Activated CD4-positive, alpha-beta memory T cell treated with anti-CD3 and anti-CD28 coated beads for 36 hours (primary cell): ENCODE measurements around the gene NPLOC4. TPM values are rescaled to one million over a fixed set of nuclear protein-coding genes. Genes with fewer than 3 reads are reported as not detected.

ENCODE experiments used
- CTCF ChIA-PET: fragments of 350-600 bp; sonication (Branson Sonifier 250); formaldehyde crosslinking; loops from one replicate; lab custom pipeline; 2021; ENCODE audit warnings: antibody characterized with exemption, inconsistent platforms; lab: Charles Lee
- POLR2A ChIA-PET: fragments of 350-600 bp; sonication (Branson Sonifier 250); formaldehyde crosslinking; loops from one replicate; lab custom pipeline; 2021; ENCODE audit warnings: antibody characterized with exemption; lab: Charles Lee
- DNase-seq: peaks from one replicate; pipeline ENCODE4 v3.0.0-alpha.2; 2020
- H3K27ac Mint-ChIP-seq: one replicate; pipeline ENCODE4 v1.8.0; 2021; ENCODE audit warnings: mixed read lengths
- H3K27me3 Mint-ChIP-seq: one replicate; pipeline ENCODE4 v1.8.0; 2021; ENCODE audit warnings: mixed read lengths
- H3K36me3 Mint-ChIP-seq: one replicate; pipeline ENCODE4 v1.8.0; 2021; ENCODE audit warnings: mixed read lengths
- H3K4me1 Mint-ChIP-seq: one replicate; pipeline ENCODE4 v1.8.0; 2021; ENCODE audit warnings: low read depth, mixed read lengths
- H3K4me3 Mint-ChIP-seq: one replicate; pipeline ENCODE4 v1.8.0; 2021; ENCODE audit warnings: mild to moderate bottlenecking, mixed read lengths
- H3K9me3 Mint-ChIP-seq: one replicate; pipeline ENCODE4 v1.8.0; 2021; ENCODE audit warnings: mixed read lengths
- intact Hi-C: fragments of 100-400 bp; cut with micrococcal nuclease; formaldehyde crosslinking; loops from one replicate; pipeline ENCODE4 v1.15.1; 2023
- total RNA-seq, 2 experiments: library from RNA; stranded (reverse); gene quantifications; one replicate each; pipeline ENCODE4 v1.2.3, GENCODE V29; 2021

NPLOC4 gene
- total RNA-seq, 2 experiments from 2014 or later, result 78.4 to 93.2 TPM

- H3K27ac Mint-ChIP-seq, result no peak overlapping the region
- ChIA-PET POLR2A (no interaction called here), CTCF (no interaction called here)
- H3K4me3 Mint-ChIP-seq, result no peak overlapping the region
- no peak for DNase-seq
- H3K27me3 Mint-ChIP-seq, result peaks cover 8% of the 10 kb centered on the region
- H3K36me3 Mint-ChIP-seq, result no peaks in the 10 kb centered on the region
- H3K4me1 Mint-ChIP-seq, result no peaks in the 10 kb centered on the region
- H3K9me3 Mint-ChIP-seq, result no peaks in the 10 kb centered on the region
- intact Hi-C loops, result no loop called here
Observed at GRCh38 chr17:81524039-81524864, 112.7 kb downstream of the NPLOC4 start.

- H3K4me3 Mint-ChIP-seq, result no peak overlapping the region
- CTCF ChIA-PET, result no interaction called here
- H3K9me3 Mint-ChIP-seq, result no peaks in the 10 kb centered on the region
- no peaks in the 10 kb centered on the region for H3K36me3 Mint-ChIP-seq
- POLR2A ChIA-PET, result no interaction called here
- no peak overlapping the region for H3K27ac Mint-ChIP-seq
- peaks cover 8% of the 10 kb centered on the region for H3K27me3 Mint-ChIP-seq
- no peaks in the 10 kb centered on the region for H3K4me1 Mint-ChIP-seq
- DNase-seq, result no peak
- intact Hi-C loops, result no loop called here
Observed at GRCh38 chr17:81523402-81524038, 113.4 kb downstream of the NPLOC4 start.

GRCh38 chr17:81522491-81523401 is 114.2 kb downstream of the NPLOC4 start:
- ChIA-PET CTCF (interaction anchor here (0.6 kb wide), 1 partner anchor 38 kb away, joined by 5 read pairs; no protein-coding TSS in a partner anchor), POLR2A (no interaction called here)
- Mint-ChIP-seq H3K4me1 (peaks cover 3% of the 10 kb centered on the region), H3K36me3 (no peaks in the 10 kb centered on the region), H3K9me3 (no peaks in the 10 kb centered on the region), H3K4me3 (no peak overlapping the region), H3K27ac (no peak overlapping the region), H3K27me3 (peaks cover 8% of the 10 kb centered on the region)
- intact Hi-C loops, result no loop called here
- no peak for DNase-seq

- Mint-ChIP-seq H3K36me3 (no peaks in the 10 kb centered on the region), H3K4me3 (peak overlapping the region; percentile 4), H3K4me1 (peaks cover 16% of the 10 kb centered on the region), H3K9me3 (no peaks in the 10 kb centered on the region), H3K27me3 (peaks cover 2% of the 10 kb centered on the region), H3K27ac (no peak overlapping the region)
- CTCF ChIA-PET, result interaction anchor here (1.8 kb wide), 1 partner anchor 11 kb away, joined by 7 read pairs; no protein-coding TSS in a partner anchor
- DNase-seq, result no peak
- POLR2A ChIA-PET, result no interaction called here
- intact Hi-C loops, result no loop called here
Observed at GRCh38 chr17:81520021-81520901, 116.7 kb downstream of the NPLOC4 start.

GRCh38 chr17:81519284-81520020 is 117.5 kb downstream of the NPLOC4 start:
- Mint-ChIP-seq H3K9me3 (no peaks in the 10 kb centered on the region), H3K4me1 (peaks cover 17% of the 10 kb centered on the region), H3K27ac (no peak overlapping the region), H3K27me3 (no peaks in the 10 kb centered on the region), H3K4me3 (peak overlapping the region; percentile 48), H3K36me3 (no peaks in the 10 kb centered on the region)
- intact Hi-C loops, result no loop called here
- POLR2A ChIA-PET, result interaction anchor here (1.2 kb wide), 1 partner anchor 33 kb away, joined by 4 read pairs; the partner anchor contains the start of gene FAAP100
- CTCF ChIA-PET, result interaction anchor here (0.6 to 2.2 kb wide), 7 partner anchors 11 to 1692 kb away, joined by 3 to 9 read pairs (median 4); no protein-coding TSS in a partner anchor
- DNase-seq, result peak; percentile 79

- H3K9me3 Mint-ChIP-seq, result no peaks in the 10 kb centered on the region
- POLR2A ChIA-PET, result interaction anchor here (1.2 kb wide), 1 partner anchor 34 kb away, joined by 4 read pairs; the partner anchor contains the start of gene FAAP100
- CTCF ChIA-PET, result interaction anchor here (0.5 to 2.2 kb wide), 8 partner anchors 10 to 1717 kb away, joined by 3 to 9 read pairs (median 4); no protein-coding TSS in a partner anchor
- H3K27ac Mint-ChIP-seq, result no peak overlapping the region
- peak; percentile 39 for DNase-seq
- intact Hi-C loops, result no loop called here
- H3K27me3 Mint-ChIP-seq, result no peaks in the 10 kb centered on the region
- no peaks in the 10 kb centered on the region for H3K36me3 Mint-ChIP-seq
- peak overlapping the region; percentile 45 for H3K4me3 Mint-ChIP-seq
- H3K4me1 Mint-ChIP-seq, result peaks cover 17% of the 10 kb centered on the region
Observed at GRCh38 chr17:81518785-81519283, 118.1 kb downstream of the NPLOC4 start.

GRCh38 chr17:81518113-81518784 is 118.7 kb downstream of the NPLOC4 start:
- no peak for DNase-seq
- ChIA-PET POLR2A (interaction anchor here (1.1 to 1.2 kb wide), 2 partner anchors 10 to 34 kb away, joined by 3 to 4 read pairs; partner anchors contain the start of gene FAAP100), CTCF (interaction anchor here (0.5 to 2.2 kb wide), 8 partner anchors 9 to 1716 kb away, joined by 3 to 9 read pairs (median 4); no protein-coding TSS in a partner anchor)
- intact Hi-C loops, result no loop called here
- Mint-ChIP-seq H3K27me3 (no peaks in the 10 kb centered on the region), H3K27ac (peak overlapping the region; percentile 19), H3K4me1 (peaks cover 17% of the 10 kb centered on the region), H3K4me3 (peak overlapping the region; percentile 37), H3K9me3 (no peaks in the 10 kb centered on the region), H3K36me3 (no peaks in the 10 kb centered on the region)

GRCh38 chr17:81517339-81518112 is 119.4 kb downstream of the NPLOC4 start:
- peaks cover 17% of the 10 kb centered on the region for H3K4me1 Mint-ChIP-seq
- peak overlapping the region; percentile 19 for H3K27ac Mint-ChIP-seq
- no peaks in the 10 kb centered on the region for H3K27me3 Mint-ChIP-seq
- DNase-seq, result no peak
- H3K36me3 Mint-ChIP-seq, result no peaks in the 10 kb centered on the region
- CTCF ChIA-PET, result interaction anchor here (1.6 to 2.2 kb wide), 3 partner anchors 33 to 84 kb away, joined by 3 to 9 read pairs (median 6); no protein-coding TSS in a partner anchor
- peak overlapping the region; percentile 37 for H3K4me3 Mint-ChIP-seq
- intact Hi-C loops, result no loop called here
- H3K9me3 Mint-ChIP-seq, result no peaks in the 10 kb centered on the region
- POLR2A ChIA-PET, result interaction anchor here (1.1 kb wide), 1 partner anchor 9 kb away, joined by 3 read pairs; no protein-coding TSS in a partner anchor

GRCh38 chr17:81517009-81517338 is 119.9 kb downstream of the NPLOC4 start:
- Mint-ChIP-seq H3K27ac (peak overlapping the region; percentile 18), H3K4me3 (no peak overlapping the region), H3K27me3 (no peaks in the 10 kb centered on the region), H3K4me1 (peaks cover 17% of the 10 kb centered on the region), H3K9me3 (no peaks in the 10 kb centered on the region), H3K36me3 (peaks cover 4% of the 10 kb centered on the region)
- POLR2A ChIA-PET, result no interaction called here
- CTCF ChIA-PET, result interaction anchor here (1.3 to 1.6 kb wide), 2 partner anchors 36 to 84 kb away, joined by 3 read pairs; no protein-coding TSS in a partner anchor
- intact Hi-C loops, result no loop called here
- DNase-seq, result no peak
